Stimulated activated CD4-positive, alpha-beta T cell treated with anti-CD3 and anti-CD28 coated beads, Interleukin-15, amount 100 ng/mL, for 48 hours (primary cell): ENCODE measurements around the gene NOL4L.
A peak's percentile ranks its signal among the peaks of the same experiment; 100 is the strongest.

Source experiments
- DNase-seq, 2 donors: peaks; one replicate each; pipeline ENCODE4 v3.0.0-alpha.2; 2020; ENCODE audit warnings: low read depth in 2 of 2

NOL4L gene

DNA sequence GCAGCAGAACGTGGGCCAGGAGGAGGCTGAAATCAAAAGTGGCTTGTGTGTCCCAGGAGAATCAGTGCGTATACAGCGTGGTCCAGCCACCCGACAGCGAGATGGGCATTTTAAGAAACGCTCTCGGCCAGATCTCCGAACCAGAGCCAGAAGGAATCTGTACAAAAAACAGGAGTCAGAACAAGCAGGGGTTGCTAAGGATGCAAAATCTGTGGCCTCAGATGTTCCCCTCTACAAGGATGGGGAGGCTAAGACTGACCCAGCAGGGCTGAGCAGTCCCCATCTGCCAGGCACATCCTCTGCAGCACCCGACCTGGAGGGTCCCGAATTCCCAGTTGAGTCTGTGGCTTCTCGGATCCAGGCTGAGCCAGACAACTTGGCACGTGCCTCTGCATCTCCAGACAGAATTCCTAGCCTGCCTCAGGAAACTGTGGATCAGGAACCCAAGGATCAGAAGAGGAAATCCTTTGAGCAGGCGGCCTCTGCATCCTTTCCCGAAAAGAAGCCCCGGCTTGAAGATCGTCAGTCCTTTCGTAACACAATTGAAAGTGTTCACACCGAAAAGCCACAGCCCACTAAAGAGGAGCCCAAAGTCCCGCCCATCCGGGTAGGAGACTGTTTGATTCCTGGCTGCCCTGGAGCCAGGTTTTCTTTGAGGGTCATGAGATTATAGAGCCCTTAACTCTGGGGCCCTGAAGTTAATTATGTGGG, 151.7 kb downstream of the NOL4L start:
- no peak for DNase-seq

- DNase-seq = no peak
These were observed 152.9 kb downstream of the NOL4L start for GRCh38 chr20:32432277-32432676.

DNA sequence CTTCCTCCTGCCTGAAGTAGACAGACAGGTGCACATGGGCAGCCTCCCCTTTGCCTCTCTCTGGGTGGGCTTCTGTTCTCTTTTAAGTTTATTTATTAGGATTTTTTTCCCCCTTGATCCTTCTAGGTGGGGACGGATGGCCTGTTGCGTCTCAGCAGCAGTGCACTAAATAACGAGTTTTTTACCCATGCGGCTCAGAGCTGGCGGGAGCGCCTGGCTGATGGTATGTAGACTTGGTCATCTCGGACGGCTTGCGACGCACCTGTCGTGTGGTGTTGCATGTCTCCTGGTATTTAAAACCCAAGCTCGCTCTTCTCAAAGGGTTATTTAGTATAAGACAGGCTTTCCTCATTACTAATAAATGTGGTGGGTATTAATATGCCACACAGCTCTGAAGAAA, 153.7 kb downstream of the NOL4L start:
- DNase-seq = no peak

DNA sequence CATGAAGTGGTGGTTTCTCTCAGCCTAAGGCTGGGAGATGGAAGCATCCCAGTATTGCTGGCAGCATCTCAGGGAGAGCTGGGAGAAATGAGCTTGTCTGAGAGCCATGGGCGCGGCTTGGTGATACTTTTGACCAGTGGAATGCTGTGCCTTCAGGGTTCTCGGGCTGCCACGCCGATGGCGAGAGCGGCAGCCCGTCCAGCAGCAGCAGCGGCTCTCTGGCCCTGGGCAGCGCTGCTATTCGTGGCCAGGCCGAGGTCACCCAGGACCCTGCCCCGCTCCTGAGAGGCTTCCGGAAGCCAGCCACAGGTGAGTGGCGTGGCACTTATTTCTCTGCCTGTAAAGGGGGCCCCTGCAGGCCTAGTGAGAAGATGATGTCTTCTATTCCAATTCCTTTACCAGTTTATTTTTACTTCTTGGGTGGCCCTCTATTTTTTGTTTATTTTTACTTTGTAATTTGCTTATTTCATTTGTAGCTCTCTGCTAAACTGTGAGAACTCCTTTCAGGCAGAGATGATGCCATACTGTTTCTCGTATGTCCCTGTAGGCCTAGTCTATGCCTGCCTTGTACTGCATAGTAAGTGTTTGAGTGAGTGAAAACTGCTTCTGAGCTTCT, 155.3 kb downstream of the NOL4L start:
- DNase-seq = no peak

DNA sequence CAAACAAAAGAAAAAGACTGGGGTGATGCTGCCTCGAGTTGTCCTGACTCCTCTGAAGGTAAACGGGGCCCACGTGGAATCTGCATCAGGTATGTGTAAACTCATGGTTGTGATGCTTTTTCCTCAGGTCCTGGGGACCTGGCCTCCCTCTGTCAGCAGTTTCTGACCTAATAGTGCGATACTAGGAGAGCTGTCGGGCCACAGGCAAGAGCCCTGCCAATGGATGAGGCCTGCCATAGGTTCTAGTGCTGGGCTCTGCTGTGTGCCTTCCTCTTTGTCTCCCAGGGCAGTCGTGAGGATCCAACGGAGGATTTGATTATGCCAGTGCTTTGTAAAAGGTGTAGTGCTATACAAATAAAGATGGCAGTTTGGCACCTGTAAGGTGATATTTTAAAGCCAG, 155.8 kb downstream of the NOL4L start:
- no peak for DNase-seq

DNA sequence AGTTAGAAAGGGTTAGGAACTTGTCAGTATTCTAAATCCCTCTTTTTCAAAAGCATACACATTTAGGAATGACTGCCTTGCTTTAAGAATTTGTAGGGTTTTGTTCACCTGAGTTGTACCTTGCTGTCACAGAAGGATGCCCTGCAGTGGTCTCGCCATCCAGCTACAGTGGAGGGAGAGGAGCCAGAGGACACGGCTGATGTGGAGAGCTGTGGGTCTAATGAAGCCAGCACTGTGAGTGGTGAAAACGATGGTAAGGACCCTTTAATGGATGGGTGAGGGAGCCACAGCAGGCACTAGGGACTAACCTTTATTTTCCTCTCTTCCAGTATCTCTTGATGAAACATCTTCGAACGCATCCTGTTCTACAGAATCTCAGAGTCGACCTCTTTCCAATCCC, 157.1 kb downstream of the NOL4L start:
- no peak for DNase-seq

GRCh38 chr20:32421290-32421689, 163.8 kb downstream of the NOL4L start:
- no peak for DNase-seq

GRCh38 chr20:32418376-32418775, 166.8 kb downstream of the NOL4L start:
- no peak for DNase-seq

- DNase-seq = no peak
These were observed 168.9 kb downstream of the NOL4L start for GRCh38 chr20:32416206-32416605.

DNA sequence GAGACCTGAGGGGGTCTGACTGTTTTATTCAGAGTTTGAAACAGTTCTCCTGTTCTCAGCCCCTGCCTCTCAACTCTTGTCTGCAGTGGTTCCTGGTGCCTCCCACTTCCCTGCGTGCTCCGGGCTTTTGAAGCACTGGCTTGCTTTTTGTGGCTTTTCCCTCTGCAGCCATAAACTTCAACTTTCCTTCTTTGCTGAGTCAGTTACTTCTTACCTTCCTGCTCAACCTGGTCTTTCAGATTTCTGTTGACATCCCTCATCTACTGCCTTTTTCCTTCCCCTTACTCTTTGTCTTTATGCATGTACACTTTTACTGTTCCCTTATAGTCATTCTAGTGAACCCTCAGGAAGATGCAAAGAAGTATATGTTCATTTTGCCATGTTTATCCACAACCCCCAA, 169.6 kb downstream of the NOL4L start:
- no peak for DNase-seq

DNA sequence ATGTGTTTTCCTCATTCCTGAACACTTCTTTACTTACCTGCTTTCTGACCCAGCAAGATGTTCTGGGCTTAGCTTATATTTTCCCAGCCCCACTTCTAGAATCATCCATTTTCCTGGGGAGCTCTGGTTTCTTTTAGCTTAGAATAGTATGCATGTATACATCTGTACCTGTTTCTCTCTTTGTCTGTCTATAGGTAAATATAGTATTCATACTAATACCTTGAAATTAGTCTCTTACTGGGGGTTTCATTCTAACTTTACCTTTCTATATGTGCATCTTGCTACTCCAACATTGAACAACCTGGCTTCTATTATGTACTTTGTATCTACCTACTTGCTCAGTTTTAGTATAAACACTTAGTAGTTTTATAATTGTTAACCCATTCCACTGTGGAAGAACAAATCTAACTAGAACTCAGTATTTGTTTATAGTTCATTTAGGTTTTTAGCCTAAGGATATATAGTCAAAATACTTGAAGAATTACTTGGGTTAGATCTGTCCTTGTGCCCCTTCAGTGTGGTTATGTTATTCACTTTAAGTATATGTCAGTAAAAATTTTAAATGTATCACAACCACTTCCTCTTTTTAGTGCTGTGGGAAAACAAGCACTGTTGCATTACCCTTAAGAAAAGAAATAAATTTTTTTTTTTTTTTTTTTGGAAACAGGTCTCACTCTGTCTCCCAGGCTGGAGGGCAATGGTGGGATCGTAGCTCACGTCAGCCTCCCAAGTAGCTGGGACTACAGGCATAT, 173.0 kb downstream of the NOL4L start:
- DNase-seq = no peak

GRCh38 chr20:32407131-32407750, 177.9 kb downstream of the NOL4L start:
- DNase-seq = peak; percentile 45 to 50

- no peak for DNase-seq
These were observed 178.4 kb downstream of the NOL4L start for GRCh38 chr20:32406701-32407100.

DNA sequence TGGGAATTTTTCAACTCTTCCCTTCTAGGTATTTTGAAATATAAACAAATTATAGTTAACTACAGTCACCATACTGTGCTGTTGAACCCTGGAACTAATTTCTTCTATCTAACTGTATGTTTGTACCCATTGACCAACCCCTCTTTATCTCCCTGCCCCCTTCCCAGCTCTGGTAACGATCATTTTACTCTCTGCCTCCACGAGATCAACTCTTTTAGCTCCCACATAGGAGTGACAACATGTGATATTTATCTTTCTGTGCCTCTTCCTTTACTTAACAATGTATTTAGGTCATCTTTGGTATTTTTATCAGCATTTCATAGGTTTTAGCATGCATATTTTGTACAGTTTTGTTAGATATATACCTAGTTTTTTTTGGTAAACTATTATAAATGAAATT, 181.1 kb downstream of the NOL4L start:
- no peak for DNase-seq

- DNase-seq = no peak
These were observed 184.7 kb downstream of the NOL4L start for GRCh38 chr20:32400476-32400875.

- DNase-seq = no peak
These were observed 187.5 kb downstream of the NOL4L start for GRCh38 chr20:32397567-32398084.

DNA sequence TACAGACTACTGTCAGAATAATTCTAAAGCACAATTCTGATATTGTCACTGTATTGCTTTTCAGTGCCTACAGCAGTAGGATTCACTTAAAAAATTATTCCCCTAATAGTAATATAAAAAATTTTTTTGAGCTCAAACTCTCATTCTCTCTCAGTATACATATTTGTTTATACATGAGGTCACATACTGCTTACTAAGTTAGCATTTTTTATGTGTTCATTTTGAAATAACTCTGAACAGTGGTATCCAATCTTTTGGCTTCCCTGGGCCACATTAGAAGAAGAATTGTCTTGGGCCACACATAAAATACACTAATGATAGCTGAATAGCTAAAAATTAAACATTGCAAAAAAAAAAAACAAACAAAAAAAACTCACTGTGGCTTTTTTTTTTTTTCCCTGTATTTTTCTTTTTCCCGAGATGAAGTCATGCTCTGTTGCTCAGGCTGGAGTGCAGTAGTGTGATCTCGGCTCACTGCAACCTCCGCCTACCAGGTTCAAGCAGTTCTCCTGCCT, 188.4 kb downstream of the NOL4L start:
- no peak for DNase-seq

- no peak for DNase-seq
These were observed 190.1 kb downstream of the NOL4L start for GRCh38 chr20:32395066-32395465.
